ENCODE results near the gene NPEPL1. TPM values are rescaled to one million over a fixed set of nuclear protein-coding genes. Genes with fewer than 3 reads are reported as not detected.
"Not testable (repeated sequence)": the region's sequence is repeated elsewhere in the genome, so short reads cannot be mapped to it uniquely, and the experiment has no call there.

NPEPL1 gene
- total and polyA plus RNA-seq, 9 donors = 6.2 to 41.0 (median 33.9) TPM

- Histone ChIP-seq H3K9me3 (no peaks in the 10 kb centered on the region), H3K27ac (no peak overlapping the region), H3K4me1 (ENCODE audit: insufficient read depth) (peaks cover 3% of the 10 kb centered on the region), H3K27me3 (no peaks in the 10 kb centered on the region), H3K4me3 (no peak overlapping the region), H3K36me3 (no peaks in the 10 kb centered on the region)
- TF ChIP-seq POLR2A (IDR thresholded peaks at IDR 0.05) (no peak), CTCF (IDR thresholded peaks at IDR 0.05) (no peak), EP300 (IDR thresholded peaks at IDR 0.05) (no peak)
- intact Hi-C loops (cut with DNase I) = loop anchor here in 2 of 4 donors (5.0 kb wide), 1 partner anchor 409 kb away; no protein-coding TSS in a partner anchor
- 70 to 74% (median 71%) methylated on average over 4 of the region's 4 CpGs for WGBS, 3 donors
- no peak for DNase-seq
Observed at GRCh38 chr20:58646703-58647102, 45.9 kb upstream of the NPEPL1 start.

GRCh38 chr20:58647162-58647795, 45.3 kb upstream of the NPEPL1 start:
- H3K9me3 ChIP-seq = no peaks in the 10 kb centered on the region
- no peak overlapping the region for H3K27ac ChIP-seq
- TF ChIP-seq POLR2A (IDR thresholded peaks at IDR 0.05) = no peak
- no peak for TF ChIP-seq CTCF (IDR thresholded peaks at IDR 0.05)
- no peak for TF ChIP-seq EP300 (IDR thresholded peaks at IDR 0.05)
- intact Hi-C loops (cut with DNase I) = loop anchor here in 2 of 4 donors (5.0 kb wide), 1 partner anchor 410 kb away; no protein-coding TSS in a partner anchor
- no peaks in the 10 kb centered on the region for H3K36me3 ChIP-seq
- DNase-seq = no peak
- H3K27me3 ChIP-seq = no peaks in the 10 kb centered on the region
- WGBS, 3 donors = 83 to 89% (median 87%) methylated on average over 7 of the region's 7 CpGs
- H3K4me3 ChIP-seq = no peak overlapping the region
- H3K4me1 ChIP-seq (ENCODE audit: insufficient read depth) = peaks cover 3% of the 10 kb centered on the region

GRCh38 chr20:58647796-58648501, 44.7 kb upstream of the NPEPL1 start:
- Histone ChIP-seq H3K36me3 (no peaks in the 10 kb centered on the region), H3K27me3 (no peaks in the 10 kb centered on the region), H3K4me3 (no peak overlapping the region), H3K27ac (no peak overlapping the region), H3K4me1 (ENCODE audit: insufficient read depth) (peaks cover 3% of the 10 kb centered on the region), H3K9me3 (no peaks in the 10 kb centered on the region)
- 59 to 86% (median 80%) methylated on average over 10 to 11 of the region's 12 CpGs for WGBS, 3 donors
- no peak for DNase-seq
- no peak for TF ChIP-seq POLR2A (IDR thresholded peaks at IDR 0.05)
- no peak for TF ChIP-seq CTCF (IDR thresholded peaks at IDR 0.05)
- TF ChIP-seq EP300 (IDR thresholded peaks at IDR 0.05) = no peak
- intact Hi-C loops (cut with DNase I) = loop anchor here in 2 of 4 donors (5.0 kb wide), 1 partner anchor 411 kb away; no protein-coding TSS in a partner anchor

- not testable (repeated sequence) for H3K27ac ChIP-seq, H3K36me3 ChIP-seq
- intact Hi-C loops (cut with DNase I) = loop anchor here in 2 of 4 donors (5.0 kb wide), 1 partner anchor 411 kb away; no protein-coding TSS in a partner anchor
Observed at GRCh38 chr20:58648502-58648825, 44.1 kb upstream of the NPEPL1 start.

More at GRCh38 chr20:58648502-58648825, 44.1 kb upstream of the NPEPL1 start:
- WGBS, 3 donors = 74 to 87% (median 87%) methylated on average over 5 to 6 of the region's 6 CpGs
- H3K9me3 ChIP-seq; H3K4me1 ChIP-seq (ENCODE audit: insufficient read depth); H3K4me3 ChIP-seq; H3K27me3 ChIP-seq; DNase-seq: not testable (repeated sequence)
